HEK293T (cell line): ENCODE data around the gene LMX1B.

Experiments
- FOXK2 ChIP-seq: fragments of 450-650 bp; IDR thresholded peaks from 2 replicates; pipeline ENCODE4 v1.6.1; 2016; ENCODE audit warnings: mild to moderate bottlenecking
- FOXM1 ChIP-seq: fragments of 450-650 bp; IDR thresholded peaks from 2 replicates; pipeline ENCODE4 v1.6.1; 2017; ENCODE audit warnings: mild to moderate bottlenecking, borderline replicate concordance
- HDGF ChIP-seq: fragments of 450-650 bp; IDR thresholded peaks from 2 replicates; pipeline ENCODE4 v1.6.1; 2017; ENCODE audit warnings: antibody characterized with exemption, borderline replicate concordance
- LEF1 ChIP-seq: fragments of 450-650 bp; IDR thresholded peaks from 2 replicates; pipeline ENCODE4 v1.6.1; 2017; ENCODE audit warnings: mild to moderate bottlenecking, borderline replicate concordance
- NFRKB ChIP-seq: fragments of 450-650 bp; IDR thresholded peaks from 2 replicates; pipeline ENCODE4 v1.6.1; 2016; ENCODE audit warnings: mild to moderate bottlenecking, moderate library complexity
- SP1 ChIP-seq: fragments of 450-650 bp; IDR thresholded peaks from 2 replicates; pipeline ENCODE4 v1.6.1; 2017

DNA sequence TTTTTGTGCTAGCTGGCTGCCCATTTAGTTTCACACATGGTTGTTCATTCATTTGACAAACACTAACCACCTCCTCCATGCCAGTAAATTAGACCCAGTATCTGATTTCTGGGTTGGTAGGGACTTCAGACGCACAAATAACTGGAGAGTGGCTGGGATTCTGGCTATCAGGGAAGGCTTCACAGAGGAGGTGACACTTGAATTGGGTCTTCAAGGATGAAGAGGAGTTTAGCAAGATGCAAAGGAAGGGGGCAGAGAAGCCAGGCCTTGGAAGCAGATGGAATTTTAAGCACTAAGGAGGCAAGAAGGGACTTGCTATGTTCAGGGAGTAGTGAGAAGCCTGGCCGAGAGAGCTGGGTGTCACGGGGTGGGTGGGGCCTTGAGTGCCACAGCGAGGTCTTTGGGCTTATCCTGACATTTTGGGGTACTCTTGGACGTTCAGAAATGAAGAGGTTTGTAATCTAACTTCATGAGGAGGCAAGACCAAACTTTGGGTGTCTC, 71.3 kb downstream of the LMX1B start:
- TF ChIP-seq SP1 (no peak), HDGF (no peak), FOXM1 (no peak), LEF1 (no peak), NFRKB (no peak), FOXK2 (no peak)
